Hepatocyte (in vitro differentiated cells): ENCODE data around the gene MTPN.

Experiments
- CTCF ChIP-seq: fragments of 200-600 bp; sonication (generic); IDR thresholded peaks from 2 replicates; pipeline ENCODE4 v1.5.1; 2016; ENCODE audit warnings: antibody characterized with exemption, mild to moderate bottlenecking; ENCODE audit not compliant: poor library complexity
- EZH2 ChIP-seq: fragments of 200-600 bp; sonication (generic); IDR thresholded peaks from 2 replicates; pipeline ENCODE4 v1.6.1; 2016; ENCODE audit warnings: antibody characterized with exemption, mild to moderate bottlenecking, borderline replicate concordance
- EZH2phosphoT487 ChIP-seq: fragments of 200-600 bp; sonication (generic); IDR thresholded peaks from one replicate; pipeline ENCODE4 v1.6.1; 2018; ENCODE audit warnings: antibody characterized with exemption, mild to moderate bottlenecking, low read depth, moderate library complexity; ENCODE audit not compliant: unreplicated experiment, severe bottlenecking

DNA sequence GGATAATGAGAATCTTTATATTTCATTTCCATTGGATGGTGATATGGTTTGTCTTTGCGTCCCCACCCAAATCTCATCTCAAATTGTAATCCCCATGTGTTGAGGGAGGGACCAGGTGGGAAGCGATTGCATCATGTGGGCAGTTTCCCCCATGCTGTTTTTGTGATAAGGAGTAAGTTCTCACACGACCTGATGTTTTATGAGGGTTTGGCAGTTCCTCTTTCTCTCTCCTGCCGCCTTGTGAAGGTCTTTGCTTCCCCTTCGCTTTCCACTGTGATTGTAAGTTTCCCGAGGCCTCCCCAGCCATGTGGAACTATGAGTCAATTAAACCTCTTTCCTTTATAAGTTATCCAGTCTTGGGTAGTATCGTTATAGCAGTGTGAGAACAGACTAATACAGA, 59.4 kb downstream of the MTPN start:
- TF ChIP-seq CTCF (no peak), EZH2phosphoT487 (no peak), EZH2 (no peak)
